Measurements from ENCODE around the gene ITGA5. TPM values are rescaled to one million over a fixed set of nuclear protein-coding genes. Genes with fewer than 3 reads are reported as not detected.

ITGA5 gene
- total and polyA plus RNA-seq, 9 of the 15 experiments (the other 6 are each of a cell fraction or from before 2014, with no cell fraction given): 9.1 to 82.1 (median 47.4) TPM

DNA sequence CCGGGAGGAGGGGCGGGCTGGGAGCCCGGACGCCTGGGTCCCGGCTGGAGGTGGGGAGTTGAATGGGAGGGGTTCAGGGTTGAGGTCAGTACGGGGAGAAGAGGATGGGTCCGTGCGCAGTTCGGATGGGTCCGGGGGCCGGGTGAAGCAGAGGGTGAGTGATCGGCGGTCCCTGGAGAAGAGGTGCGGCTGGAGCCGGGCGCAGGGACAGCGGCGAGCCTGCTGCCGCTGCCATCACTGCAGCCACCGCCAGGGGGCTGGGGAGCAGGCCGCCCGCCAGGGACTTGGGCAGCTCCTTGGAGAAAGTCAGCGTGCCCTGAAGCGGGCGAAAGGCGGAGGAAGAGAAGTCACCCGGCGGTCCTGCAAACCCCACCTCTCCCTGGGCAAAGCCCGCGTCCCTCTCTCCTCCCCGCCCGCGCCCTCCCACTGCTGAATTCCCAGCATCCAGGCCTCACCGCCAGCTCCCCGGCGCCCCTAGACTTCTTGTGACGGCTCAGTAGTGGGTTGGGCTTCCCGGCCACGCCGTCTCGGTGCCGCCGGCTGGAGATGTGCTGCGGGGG, 48.8 kb downstream of the ITGA5 start (continued):
- TF ChIP-seq, protein P1, sequence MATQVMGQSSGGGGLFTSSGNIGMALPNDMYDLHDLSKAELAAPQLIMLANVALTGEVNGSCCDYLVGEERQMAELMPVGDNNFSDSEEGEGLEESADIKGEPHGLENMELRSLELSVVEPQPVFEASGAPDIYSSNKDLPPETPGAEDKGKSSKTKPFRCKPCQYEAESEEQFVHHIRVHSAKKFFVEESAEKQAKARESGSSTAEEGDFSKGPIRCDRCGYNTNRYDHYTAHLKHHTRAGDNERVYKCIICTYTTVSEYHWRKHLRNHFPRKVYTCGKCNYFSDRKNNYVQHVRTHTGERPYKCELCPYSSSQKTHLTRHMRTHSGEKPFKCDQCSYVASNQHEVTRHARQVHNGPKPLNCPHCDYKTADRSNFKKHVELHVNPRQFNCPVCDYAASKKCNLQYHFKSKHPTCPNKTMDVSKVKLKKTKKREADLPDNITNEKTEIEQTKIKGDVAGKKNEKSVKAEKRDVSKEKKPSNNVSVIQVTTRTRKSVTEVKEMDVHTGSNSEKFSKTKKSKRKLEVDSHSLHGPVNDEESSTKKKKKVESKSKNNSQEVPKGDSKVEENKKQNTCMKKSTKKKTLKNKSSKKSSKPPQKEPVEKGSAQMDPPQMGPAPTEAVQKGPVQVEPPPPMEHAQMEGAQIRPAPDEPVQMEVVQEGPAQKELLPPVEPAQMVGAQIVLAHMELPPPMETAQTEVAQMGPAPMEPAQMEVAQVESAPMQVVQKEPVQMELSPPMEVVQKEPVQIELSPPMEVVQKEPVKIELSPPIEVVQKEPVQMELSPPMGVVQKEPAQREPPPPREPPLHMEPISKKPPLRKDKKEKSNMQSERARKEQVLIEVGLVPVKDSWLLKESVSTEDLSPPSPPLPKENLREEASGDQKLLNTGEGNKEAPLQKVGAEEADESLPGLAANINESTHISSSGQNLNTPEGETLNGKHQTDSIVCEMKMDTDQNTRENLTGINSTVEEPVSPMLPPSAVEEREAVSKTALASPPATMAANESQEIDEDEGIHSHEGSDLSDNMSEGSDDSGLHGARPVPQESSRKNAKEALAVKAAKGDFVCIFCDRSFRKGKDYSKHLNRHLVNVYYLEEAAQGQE (IDR thresholded peaks at IDR 0.05; ENCODE audit: borderline replicate concordance): peak; percentile 66
- TF ChIP-seq, protein P1 (CRISPR knock-in tag; IDR thresholded peaks at IDR 0.05; ENCODE audit: low read depth): 0 out of 2 replicates have a peak, but pooled peaks have one; percentile 48
- TF ChIP-seq COPS2 (conservative IDR thresholded peaks at IDR 0.05): no peak
- peak in 2 of 3 experiments; percentile 55 to 67 for TF ChIP-seq YY1 (IDR thresholded peaks at IDR 0.05; ENCODE audit: borderline replicate concordance in 1 of 3, control insufficient read depth in 1 of 3, extremely low read depth in 1 of 3, insufficient read depth in 3 of 3, insufficient read length in 1 of 3, insufficient replicate concordance in 2 of 3, low read depth in 1 of 3, low read length in 2 of 3)
- TF ChIP-seq PHB2 (IDR thresholded peaks at IDR 0.05; ENCODE audit: low read depth): no peak
- TF ChIP-seq HDAC1 (IDR thresholded peaks at IDR 0.05): peak; percentile 74 to 87; a peak in 3 of 4 replicates
- no peak for TF ChIP-seq KAT2B (IDR thresholded peaks at IDR 0.05; ENCODE audit: low read depth, low read length)
- TF ChIP-seq, protein P2, sequence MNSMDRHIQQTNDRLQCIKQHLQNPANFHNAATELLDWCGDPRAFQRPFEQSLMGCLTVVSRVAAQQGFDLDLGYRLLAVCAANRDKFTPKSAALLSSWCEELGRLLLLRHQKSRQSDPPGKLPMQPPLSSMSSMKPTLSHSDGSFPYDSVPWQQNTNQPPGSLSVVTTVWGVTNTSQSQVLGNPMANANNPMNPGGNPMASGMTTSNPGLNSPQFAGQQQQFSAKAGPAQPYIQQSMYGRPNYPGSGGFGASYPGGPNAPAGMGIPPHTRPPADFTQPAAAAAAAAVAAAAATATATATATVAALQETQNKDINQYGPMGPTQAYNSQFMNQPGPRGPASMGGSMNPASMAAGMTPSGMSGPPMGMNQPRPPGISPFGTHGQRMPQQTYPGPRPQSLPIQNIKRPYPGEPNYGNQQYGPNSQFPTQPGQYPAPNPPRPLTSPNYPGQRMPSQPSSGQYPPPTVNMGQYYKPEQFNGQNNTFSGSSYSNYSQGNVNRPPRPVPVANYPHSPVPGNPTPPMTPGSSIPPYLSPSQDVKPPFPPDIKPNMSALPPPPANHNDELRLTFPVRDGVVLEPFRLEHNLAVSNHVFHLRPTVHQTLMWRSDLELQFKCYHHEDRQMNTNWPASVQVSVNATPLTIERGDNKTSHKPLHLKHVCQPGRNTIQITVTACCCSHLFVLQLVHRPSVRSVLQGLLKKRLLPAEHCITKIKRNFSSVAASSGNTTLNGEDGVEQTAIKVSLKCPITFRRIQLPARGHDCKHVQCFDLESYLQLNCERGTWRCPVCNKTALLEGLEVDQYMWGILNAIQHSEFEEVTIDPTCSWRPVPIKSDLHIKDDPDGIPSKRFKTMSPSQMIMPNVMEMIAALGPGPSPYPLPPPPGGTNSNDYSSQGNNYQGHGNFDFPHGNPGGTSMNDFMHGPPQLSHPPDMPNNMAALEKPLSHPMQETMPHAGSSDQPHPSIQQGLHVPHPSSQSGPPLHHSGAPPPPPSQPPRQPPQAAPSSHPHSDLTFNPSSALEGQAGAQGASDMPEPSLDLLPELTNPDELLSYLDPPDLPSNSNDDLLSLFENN (IDR thresholded peaks at IDR 0.05; ENCODE audit: low read depth in 2 of 2, low read length in 2 of 2): peak in 1 of 2 experiments; percentile 24; a peak in 1 of 4 replicates
- TF ChIP-seq BRF1 (IDR thresholded peaks at IDR 0.05; ENCODE audit: borderline replicate concordance, extremely low read depth, insufficient read length): no peak
